ENCODE measurements around the gene MRPL20. TPM values are rescaled to one million over a fixed set of nuclear protein-coding genes. Genes with fewer than 3 reads are reported as not detected.

The MRPL20 gene
- total and polyA plus RNA-seq, 9 of the 15 experiments (the other 6 are each of a cell fraction or from before 2014, with no cell fraction given) = 180 to 671 (median 229) TPM

- TF ChIP-seq RERE (CRISPR knock-in tag; IDR thresholded peaks at IDR 0.05; ENCODE audit: borderline replicate concordance) = no peak
- no peak for TF ChIP-seq MCM5 (IDR thresholded peaks at IDR 0.05; ENCODE audit: low read depth)
- no peak for TF ChIP-seq SP2 (IDR thresholded peaks at IDR 0.05; ENCODE audit: extremely low read depth, low read depth, low read length, poor library complexity, severe bottlenecking)
- no peak for TF ChIP-seq RBM39 (optimal IDR thresholded peaks at IDR 0.05; ENCODE audit: low read depth, low read length)
- TF ChIP-seq TFAM (CRISPR knock-in tag; conservative IDR thresholded peaks at IDR 0.05) = no peak
- TF ChIP-seq ETV1 (tag; conservative IDR thresholded peaks at IDR 0.05; ENCODE audit: low read depth) = no peak
- TF ChIP-seq ARID4B (CRISPR knock-in tag; IDR thresholded peaks at IDR 0.05) = peak; percentile 58; the same call in 1 of the 2 replicates
- no peak for TF ChIP-seq SUPT5H (IDR thresholded peaks at IDR 0.05)
- no peak for TF ChIP-seq RAD51 (IDR thresholded peaks at IDR 0.05; ENCODE audit: borderline replicate concordance, low read depth)
- peak; percentile 88 for TF ChIP-seq RB1 (IDR thresholded peaks at IDR 0.05; ENCODE audit: low read depth)
- TF ChIP-seq DDX20 (tag; IDR thresholded peaks at IDR 0.05; ENCODE audit: low read depth) = no peak
- TF ChIP-seq RHOXF2B (CRISPR knock-in tag; conservative IDR thresholded peaks at IDR 0.05) = no peak
- no peak for TF ChIP-seq BACH1 (tag; IDR thresholded peaks at IDR 0.05)
- no peak for TF ChIP-seq CREB3 (tag; conservative IDR thresholded peaks at IDR 0.05; ENCODE audit: low read depth)
- no peak for TF ChIP-seq BMI1 (IDR thresholded peaks at IDR 0.05; ENCODE audit: low read length)
- TF ChIP-seq DLX4 (CRISPR knock-in tag; IDR thresholded peaks at IDR 0.05) = no peak
These were observed 34.2 kb upstream of the MRPL20 start (continued) for GRCh38 chr1:1441002-1441888.
